LNCaP clone FGC (cell line): Measurements from ENCODE around the gene ARID5B.

Source experiments
- DNase-seq: peaks from one replicate; pipeline ENCODE4 v3.0.0-alpha.2; 2011; ENCODE audit warnings: low read depth
- H3K4me3 ChIP-seq: 2 replicates; pipeline ENCODE4 v1.5.1; 2011; ENCODE audit warnings: mild to moderate bottlenecking, low read depth, low read length, control low read depth
- TF ChIP-seq, protein P1 (sequence below): IDR thresholded peaks from 2 replicates; pipeline ENCODE4 v1.5.1; 2012; ENCODE audit warnings: mild to moderate bottlenecking; ENCODE audit not compliant: control insufficient read depth, insufficient read depth; ENCODE audit errors: extremely low read depth

The ARID5B gene

DNA sequence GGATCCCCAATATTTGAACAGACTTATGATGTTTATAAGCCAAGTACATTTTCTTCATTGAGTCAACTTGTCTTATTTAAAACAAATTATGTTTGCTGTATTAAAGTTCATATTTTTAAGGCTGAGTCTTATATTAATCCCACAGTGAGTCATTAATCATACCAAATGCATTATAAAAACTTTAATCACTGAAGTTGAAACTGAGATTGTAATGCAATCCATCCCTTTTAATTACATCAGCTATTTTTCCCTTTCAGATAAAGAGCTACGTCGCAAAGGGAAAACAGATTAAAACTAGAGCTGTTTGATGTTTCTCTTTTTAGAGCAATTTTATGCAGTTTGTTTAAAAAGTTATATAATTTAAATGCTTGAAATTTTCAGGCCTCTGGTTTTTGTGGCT lies 183.0 kb downstream of the ARID5B start:
- TF ChIP-seq, protein P1, sequence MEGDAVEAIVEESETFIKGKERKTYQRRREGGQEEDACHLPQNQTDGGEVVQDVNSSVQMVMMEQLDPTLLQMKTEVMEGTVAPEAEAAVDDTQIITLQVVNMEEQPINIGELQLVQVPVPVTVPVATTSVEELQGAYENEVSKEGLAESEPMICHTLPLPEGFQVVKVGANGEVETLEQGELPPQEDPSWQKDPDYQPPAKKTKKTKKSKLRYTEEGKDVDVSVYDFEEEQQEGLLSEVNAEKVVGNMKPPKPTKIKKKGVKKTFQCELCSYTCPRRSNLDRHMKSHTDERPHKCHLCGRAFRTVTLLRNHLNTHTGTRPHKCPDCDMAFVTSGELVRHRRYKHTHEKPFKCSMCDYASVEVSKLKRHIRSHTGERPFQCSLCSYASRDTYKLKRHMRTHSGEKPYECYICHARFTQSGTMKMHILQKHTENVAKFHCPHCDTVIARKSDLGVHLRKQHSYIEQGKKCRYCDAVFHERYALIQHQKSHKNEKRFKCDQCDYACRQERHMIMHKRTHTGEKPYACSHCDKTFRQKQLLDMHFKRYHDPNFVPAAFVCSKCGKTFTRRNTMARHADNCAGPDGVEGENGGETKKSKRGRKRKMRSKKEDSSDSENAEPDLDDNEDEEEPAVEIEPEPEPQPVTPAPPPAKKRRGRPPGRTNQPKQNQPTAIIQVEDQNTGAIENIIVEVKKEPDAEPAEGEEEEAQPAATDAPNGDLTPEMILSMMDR, result no peak

DNA sequence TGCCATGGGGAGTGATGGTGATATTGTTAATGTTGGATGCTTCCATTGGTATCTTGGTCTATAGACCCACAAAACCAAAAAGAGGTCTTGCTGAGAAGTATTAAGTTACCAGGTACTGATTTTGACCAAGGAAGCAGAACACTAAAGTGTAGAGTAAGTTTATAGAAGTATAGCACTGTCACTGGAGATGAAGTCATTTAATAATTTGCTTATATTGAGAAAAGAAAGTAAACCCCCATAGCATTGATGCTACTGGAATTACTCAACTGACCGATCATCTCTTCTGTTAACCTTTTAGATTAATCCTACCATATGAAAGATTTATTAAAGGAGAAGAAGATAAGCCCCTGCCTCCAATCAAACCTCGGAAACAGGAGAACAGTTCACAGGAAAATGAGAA lies 183.9 kb downstream of the ARID5B start:
- TF ChIP-seq, protein P1, result no peak
- H3K4me3 ChIP-seq, result no peak overlapping the region
- no peak for DNase-seq

More for the DNA sequence above, 183.0 kb downstream of the ARID5B start:
- H3K4me3 ChIP-seq, result no peak overlapping the region
- no peak for DNase-seq

DNA sequence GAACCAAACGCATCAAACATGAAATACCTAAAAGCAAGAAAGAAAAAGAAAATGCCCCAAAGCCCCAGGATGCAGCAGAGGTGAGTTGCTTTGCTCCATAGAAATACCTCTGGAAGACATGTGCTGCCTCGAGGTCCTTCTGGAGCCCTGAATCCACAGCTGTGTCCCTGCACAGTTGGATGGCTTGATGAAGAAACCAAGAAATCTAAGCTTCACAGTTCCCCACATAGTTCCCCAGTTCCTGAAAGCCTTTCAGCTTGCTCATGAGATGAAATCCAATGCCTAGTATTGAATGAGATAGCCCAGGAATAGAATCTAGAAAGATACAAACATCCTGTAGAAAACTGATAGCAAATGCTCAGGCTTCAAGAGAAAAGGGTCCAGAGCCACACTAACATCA lies 184.3 kb downstream of the ARID5B start:
- H3K4me3 ChIP-seq, result no peak overlapping the region
- TF ChIP-seq, protein P1, result no peak
- no peak for DNase-seq

- DNase-seq, result no peak
- TF ChIP-seq, protein P1, result no peak
- no peak overlapping the region for H3K4me3 ChIP-seq
These were observed 185.8 kb downstream of the ARID5B start for GRCh38 chr10:62087329-62087728.

DNA sequence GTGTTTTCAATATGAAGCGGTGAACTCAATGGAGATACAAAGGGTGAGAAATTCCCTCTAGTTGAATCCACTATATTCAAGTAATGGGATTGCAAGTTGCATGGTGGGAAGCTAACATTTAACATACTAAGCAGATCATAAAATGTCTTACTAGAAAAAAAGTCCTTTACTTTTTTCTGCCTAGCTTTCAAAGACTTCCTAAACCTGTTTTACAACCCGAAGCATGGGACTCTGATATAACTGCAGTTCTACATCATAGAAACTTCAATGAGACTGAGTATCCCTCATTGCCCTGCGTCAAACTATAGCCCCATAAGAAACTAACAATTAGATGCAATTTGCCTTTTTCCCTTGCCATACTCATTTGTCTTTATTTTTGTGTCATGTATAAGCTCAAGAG lies 187.3 kb downstream of the ARID5B start:
- TF ChIP-seq, protein P1, result no peak
- no peak for DNase-seq

GRCh38 chr10:62092301-62093030 lies 191.0 kb downstream of the ARID5B start:
- no peak overlapping the region for H3K4me3 ChIP-seq
- TF ChIP-seq, protein P1, result no peak
- DNase-seq, result no peak

More for the DNA sequence above, 187.3 kb downstream of the ARID5B start:
- no peak overlapping the region for H3K4me3 ChIP-seq

DNA sequence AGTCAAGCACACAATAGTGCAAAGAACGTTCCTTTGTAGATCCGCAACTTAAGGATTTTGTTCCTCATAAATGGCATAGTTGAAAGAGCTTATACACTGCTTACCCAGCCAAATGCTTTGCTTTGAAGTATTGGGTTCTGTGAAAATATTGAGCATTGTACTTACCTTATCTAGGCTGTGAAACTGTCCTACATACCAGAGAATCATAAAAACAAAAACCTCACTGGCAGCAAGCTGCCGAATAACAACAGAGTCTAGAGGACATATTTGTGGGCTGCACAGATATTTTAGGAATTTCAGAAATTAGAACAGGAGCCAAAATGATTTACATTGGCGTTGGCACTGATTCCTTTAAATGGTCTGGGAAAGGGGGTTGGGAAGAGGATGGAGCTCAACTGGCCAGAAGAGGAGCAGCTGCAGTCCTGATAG lies 192.4 kb downstream of the ARID5B start:
- no peak overlapping the region; the same call in 1 of the 2 replicates for H3K4me3 ChIP-seq
- DNase-seq, result no peak
- TF ChIP-seq, protein P1, result no peak
